CD14-positive monocyte (primary cell): ENCODE measurements around the gene VASN. TPM values are rescaled to one million over a fixed set of nuclear protein-coding genes. Genes with fewer than 3 reads are reported as not detected.

Experiments
- DNase-seq, 3 donors: peaks; one replicate each; pipeline ENCODE4 v3.0.0-alpha.2; 2011 to 2022
- H2AFZ ChIP-seq: 2 replicates; pipeline ENCODE4 v1.6.0; 2012; ENCODE audit warnings: mild to moderate bottlenecking, low read depth, low read length, inconsistent platforms; ENCODE audit not compliant: insufficient read depth, poor library complexity, severe bottlenecking
- H3K27ac ChIP-seq, 2 donors: 1 replicate in 1 of 2; 2 replicates in 1 of 2; pipeline ENCODE4 v1.5.1; 2012 to 2013; ENCODE audit warnings: low read length in 2 of 2, control low read depth in 1 of 2, inconsistent platforms in 1 of 2, low read depth in 1 of 2, mild to moderate bottlenecking in 1 of 2
- H3K27me3 ChIP-seq, 2 donors: one replicate each; pipeline versions ENCODE4 v1.6.0 to v1.6.1; 2011 to 2013; ENCODE audit warnings: low read length in 2 of 2; ENCODE audit not compliant: control insufficient read depth in 2 of 2, insufficient read depth in 2 of 2
- H3K36me3 ChIP-seq, 2 donors: replicated peaks in 1 of 2; 1 replicate in 1 of 2; 2 replicates in 1 of 2; pipeline versions ENCODE4 v1.5.1 to v1.6.1; 2012 to 2013; ENCODE audit warnings: low read length in 2 of 2, control low read depth in 1 of 2, inconsistent platforms in 1 of 2, mild to moderate bottlenecking in 1 of 2; ENCODE audit not compliant: insufficient read depth in 2 of 2, control insufficient read depth in 1 of 2
- H3K4me1 ChIP-seq, 2 donors: 1 replicate in 1 of 2; 2 replicates in 1 of 2; pipeline versions ENCODE4 v1.5.1 to v1.6.1; 2012 to 2013; ENCODE audit warnings: low read length in 2 of 2, control low read depth in 1 of 2, inconsistent platforms in 1 of 2, mild to moderate bottlenecking in 1 of 2, moderate library complexity in 1 of 2; ENCODE audit not compliant: insufficient read depth in 2 of 2, control insufficient read depth in 1 of 2
- H3K4me2 ChIP-seq: replicated peaks from 2 replicates; pipeline ENCODE3; 2012; ENCODE audit warnings: low read length, moderate library complexity, mild to moderate bottlenecking; ENCODE audit not compliant: poor library complexity, severe bottlenecking; ENCODE audit errors: extremely low read depth
- H3K4me3 ChIP-seq, 3 experiments: fragments of 200-600 bp in 1 of 3; sonication (generic) in 1 of 3; replicated peaks in 1 of 3; 1 replicate in 2 of 3; 2 replicates in 1 of 3; pipeline ENCODE4 v1.5.1; 2011 to 2013; ENCODE audit warnings: low read length in 3 of 3, mild to moderate bottlenecking in 3 of 3, control low read depth in 2 of 3, low read depth in 2 of 3, inconsistent platforms in 1 of 3, moderate library complexity in 1 of 3
- H3K79me2 ChIP-seq: 2 replicates; pipeline ENCODE4 v1.6.0; 2012; ENCODE audit warnings: mild to moderate bottlenecking, control low read depth, inconsistent platforms, low read length, moderate library complexity; ENCODE audit not compliant: insufficient read depth
- H3K9ac ChIP-seq: 2 replicates; pipeline ENCODE4 v1.6.0; 2017; ENCODE audit warnings: low read length, mild to moderate bottlenecking; ENCODE audit not compliant: insufficient read depth, poor library complexity, severe bottlenecking
- H3K9me3 ChIP-seq, 2 donors: replicated peaks in 1 of 2; 1 replicate in 1 of 2; 2 replicates in 1 of 2; pipeline versions ENCODE4 v1.5.1 to v1.6.1; 2012 to 2013; ENCODE audit warnings: low read length in 2 of 2, control low read depth in 1 of 2; ENCODE audit not compliant: control insufficient read depth in 1 of 2, insufficient read depth in 1 of 2
- H4K20me1 ChIP-seq: 2 replicates; pipeline ENCODE4 v1.6.0; 2012; ENCODE audit warnings: mild to moderate bottlenecking, low read length, control low read depth, moderate library complexity; ENCODE audit not compliant: insufficient read depth
- H3K27ac Mint-ChIP-seq, 7 donors: one replicate each; pipeline ENCODE4 v1.8.0; 2020; ENCODE audit warnings: mild to moderate bottlenecking in 7 of 7, mixed read lengths in 7 of 7, moderate library complexity in 6 of 7, inconsistent platforms in 2 of 7
- H3K27me3 Mint-ChIP-seq, 3 donors: one replicate each; pipeline ENCODE4 v1.8.0; 2021 to 2022; ENCODE audit warnings: low read depth in 3 of 3, mild to moderate bottlenecking in 3 of 3, mixed read lengths in 3 of 3, moderate library complexity in 3 of 3, inconsistent platforms in 1 of 3
- H3K36me3 Mint-ChIP-seq, 2 donors: one replicate each; pipeline ENCODE4 v1.8.0; 2020; ENCODE audit warnings: mixed read lengths in 2 of 2, inconsistent platforms in 1 of 2, mild to moderate bottlenecking in 1 of 2
- H3K4me1 Mint-ChIP-seq: one replicate; pipeline ENCODE4 v1.8.0; 2020; ENCODE audit warnings: mild to moderate bottlenecking, mixed read lengths
- H3K4me3 Mint-ChIP-seq, 2 donors: one replicate each; pipeline ENCODE4 v1.8.0; 2020; ENCODE audit warnings: mild to moderate bottlenecking in 2 of 2, mixed read lengths in 2 of 2, moderate library complexity in 1 of 2
- H3K9me3 Mint-ChIP-seq, 7 donors: one replicate each; pipeline ENCODE4 v1.8.0; 2020 to 2022; ENCODE audit warnings: mixed read lengths in 7 of 7, mild to moderate bottlenecking in 6 of 7, moderate library complexity in 6 of 7, inconsistent platforms in 2 of 7
- WGBS: methylation state at CpG from one replicate; pipeline ENCODE4 v1.1.5; 2013; ENCODE audit warnings: missing lambda C conversion rate; ENCODE audit not compliant: insufficient coverage; 5-methylcytosine and 5-hydroxymethylcytosine counted together
- intact Hi-C, 2 donors: fragments of 100-400 bp; cut with micrococcal nuclease; formaldehyde crosslinking; loops; one replicate each; pipeline versions ENCODE4 v1.15.0 to v1.15.1; 2023
- polyA plus RNA-seq, 3 donors: library from polyadenylated mRNA; depleted of rRNA in 1 of 3; unstranded in 2 of 3; stranded (reverse) in 1 of 3; fragments of 300-500 nt in 2 of 3; fragments of >200 nt in 1 of 3; fragmentation: Illumina TruSeq in 2 of 3; gene quantifications; 1 replicate in 2 of 3; 2 replicates in 1 of 3; pipeline ENCODE4 v1.2.3, GENCODE V29; 2012 to 2021
- TF ChIP-seq, protein P1 (sequence below): fragments of 200-600 bp; IDR thresholded peaks from one replicate; pipeline ENCODE4 v1.8.0; 2022; ENCODE audit warnings: antibody characterized with exemption, mild to moderate bottlenecking

The VASN gene
- polyA plus RNA-seq, 3 donors = 0.03 TPM; not detected in 2

DNA sequence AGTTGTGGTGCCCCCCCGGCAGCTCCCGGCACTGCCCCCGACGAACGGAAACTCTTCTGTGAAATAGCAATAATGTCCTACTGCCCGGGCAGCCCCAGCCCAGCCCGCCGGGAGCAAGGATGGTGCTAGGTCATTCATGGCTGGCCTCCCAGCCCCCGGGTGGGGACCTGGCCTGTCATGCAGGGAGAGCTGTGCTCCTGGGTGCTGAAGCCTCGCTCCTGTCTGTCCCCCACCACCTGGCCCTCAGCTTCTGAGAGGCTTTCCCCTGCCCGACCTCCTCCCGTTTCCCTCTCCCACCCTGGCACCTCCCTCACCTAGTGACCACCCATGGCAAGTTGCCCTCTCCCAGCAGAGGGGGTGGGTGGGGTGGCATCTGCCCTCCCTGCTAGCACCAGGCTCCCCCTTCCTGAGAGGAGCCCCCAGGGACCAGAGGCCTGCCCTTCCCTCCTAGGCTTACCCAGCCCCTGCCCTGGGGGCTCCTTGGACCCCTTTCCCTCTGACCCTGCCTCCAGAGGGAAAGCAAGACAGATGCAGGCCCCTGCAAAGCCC lies 34.0 kb upstream of the VASN start:
- H3K27me3 ChIP-seq = no peaks in the 10 kb centered on the region
- H3K27ac Mint-ChIP-seq = no peak overlapping the region
- H3K27me3 Mint-ChIP-seq = peaks cover 3 to 11% (median 9%) of the 10 kb centered on the region in 3 donors
- no peaks in the 10 kb centered on the region for H3K4me1 Mint-ChIP-seq
- peaks cover 12% of the 10 kb centered on the region for H4K20me1 ChIP-seq
- H3K9ac ChIP-seq = no peak overlapping the region
- H3K4me1 ChIP-seq = no peaks in the 10 kb centered on the region
- H2AFZ ChIP-seq = no peak overlapping the region
- H3K4me3 Mint-ChIP-seq = no peak overlapping the region
- H3K9me3 ChIP-seq = no peaks in the 10 kb centered on the region
- no peak for DNase-seq
- 88% methylated on average over 9 of the region's 12 CpGs for WGBS
- H3K4me2 ChIP-seq = no peak overlapping the region
- peaks cover 33 to 38% of the 10 kb centered on the region in 2 donors for H3K36me3 ChIP-seq
- TF ChIP-seq, protein P1, sequence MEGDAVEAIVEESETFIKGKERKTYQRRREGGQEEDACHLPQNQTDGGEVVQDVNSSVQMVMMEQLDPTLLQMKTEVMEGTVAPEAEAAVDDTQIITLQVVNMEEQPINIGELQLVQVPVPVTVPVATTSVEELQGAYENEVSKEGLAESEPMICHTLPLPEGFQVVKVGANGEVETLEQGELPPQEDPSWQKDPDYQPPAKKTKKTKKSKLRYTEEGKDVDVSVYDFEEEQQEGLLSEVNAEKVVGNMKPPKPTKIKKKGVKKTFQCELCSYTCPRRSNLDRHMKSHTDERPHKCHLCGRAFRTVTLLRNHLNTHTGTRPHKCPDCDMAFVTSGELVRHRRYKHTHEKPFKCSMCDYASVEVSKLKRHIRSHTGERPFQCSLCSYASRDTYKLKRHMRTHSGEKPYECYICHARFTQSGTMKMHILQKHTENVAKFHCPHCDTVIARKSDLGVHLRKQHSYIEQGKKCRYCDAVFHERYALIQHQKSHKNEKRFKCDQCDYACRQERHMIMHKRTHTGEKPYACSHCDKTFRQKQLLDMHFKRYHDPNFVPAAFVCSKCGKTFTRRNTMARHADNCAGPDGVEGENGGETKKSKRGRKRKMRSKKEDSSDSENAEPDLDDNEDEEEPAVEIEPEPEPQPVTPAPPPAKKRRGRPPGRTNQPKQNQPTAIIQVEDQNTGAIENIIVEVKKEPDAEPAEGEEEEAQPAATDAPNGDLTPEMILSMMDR = no peak
- H3K27ac ChIP-seq = no peak overlapping the region
- no peak overlapping the region for H3K4me3 ChIP-seq
- H3K79me2 ChIP-seq = peaks cover under 1% of the 10 kb centered on the region
- H3K9me3 Mint-ChIP-seq = peaks cover 0 to under 1% (median 0%) of the 10 kb centered on the region in 7 donors
- peaks cover 21 to 30% of the 10 kb centered on the region in 2 donors for H3K36me3 Mint-ChIP-seq
- intact Hi-C loops = no loop called here

DNA sequence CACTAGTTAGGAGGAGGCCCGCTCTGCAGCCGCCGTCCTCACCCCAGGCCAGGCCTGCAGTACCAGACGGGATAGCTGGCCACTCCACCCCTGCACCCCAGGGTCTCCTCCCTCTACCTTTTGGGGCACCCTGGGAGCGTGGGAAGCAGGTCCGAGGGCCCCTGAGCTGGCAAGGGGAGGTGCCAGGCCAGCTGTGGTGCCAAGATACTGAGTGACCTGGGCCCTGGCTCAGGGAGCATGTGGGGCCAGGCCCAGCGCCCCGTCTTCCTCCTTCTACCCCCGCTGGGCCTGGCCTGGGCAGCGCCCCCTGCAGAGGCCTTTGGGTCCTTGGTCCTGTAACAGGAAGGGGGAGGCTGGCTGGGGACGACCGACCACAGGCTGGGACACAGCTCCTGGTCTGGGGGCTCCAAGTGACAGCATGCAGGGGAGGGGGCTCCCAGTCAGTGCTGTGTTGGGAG lies 33.5 kb upstream of the VASN start:
- intact Hi-C loops = no loop called here
- Mint-ChIP-seq H3K36me3 (peaks cover 21 to 34% of the 10 kb centered on the region in 2 donors), H3K4me3 (no peak overlapping the region), H3K27me3 (peaks cover 2 to 9% (median 5%) of the 10 kb centered on the region in 3 donors), H3K27ac (peak overlapping the region in 1 of 7 donors; percentile 8), H3K4me1 (no peaks in the 10 kb centered on the region), H3K9me3 (peaks cover 0 to 2% (median 0%) of the 10 kb centered on the region in 7 donors)
- Histone ChIP-seq H3K4me1 (no peaks in the 10 kb centered on the region), H3K4me3 (no peak overlapping the region), H3K27me3 (no peaks in the 10 kb centered on the region), H2AFZ (no peak overlapping the region), H3K36me3 (peaks cover 37 to 42% of the 10 kb centered on the region in 2 donors), H4K20me1 (peaks cover 17% of the 10 kb centered on the region), H3K4me2 (no peak overlapping the region), H3K27ac (no peak overlapping the region), H3K9me3 (no peaks in the 10 kb centered on the region), H3K9ac (no peak overlapping the region), H3K79me2 (peaks cover 5% of the 10 kb centered on the region)
- 87% methylated on average over 10 of the region's 12 CpGs for WGBS
- TF ChIP-seq, protein P1 = no peak
- DNase-seq = no peak
